Stimulated activated CD8-positive, alpha-beta memory T cell treated with anti-CD3 and anti-CD28 coated beads, Interleukin-4, amount 100 ng/mL, for 4 hours (primary cell): Measurements from ENCODE around the gene EPHA5.
"Not testable (repeated sequence)": the region's sequence is repeated elsewhere in the genome, so short reads cannot be mapped to it uniquely, and the experiment has no call there.

Experiments used
- DNase-seq, 2 donors: peaks; one replicate each; pipeline ENCODE4 v3.0.0-alpha.2; 2020; ENCODE audit warnings: low read depth in 2 of 2, low spot score in 1 of 2

EPHA5 gene

GRCh38 chr4:65383589-65384305 is 286.5 kb downstream of the EPHA5 start:
- DNase-seq: no peak

GRCh38 chr4:65381648-65382047 is 288.6 kb downstream of the EPHA5 start:
- DNase-seq: no peak

- no peak for DNase-seq
These were observed 299.6 kb downstream of the EPHA5 start for GRCh38 chr4:65370709-65371108.

- no peak for DNase-seq
These were observed 303.0 kb downstream of the EPHA5 start for GRCh38 chr4:65367306-65367705.

- no peak for DNase-seq
These were observed 311.4 kb downstream of the EPHA5 start for GRCh38 chr4:65358914-65359313.

GRCh38 chr4:65353098-65353497 is 317.2 kb downstream of the EPHA5 start:
- DNase-seq: no peak

GRCh38 chr4:65344278-65344825 is 325.9 kb downstream of the EPHA5 start:
- DNase-seq: no peak

- no peak for DNase-seq
These were observed 326.9 kb downstream of the EPHA5 start for GRCh38 chr4:65343342-65343741.

GRCh38 chr4:65341557-65341956 is 328.7 kb downstream of the EPHA5 start:
- no peak for DNase-seq

GRCh38 chr4:65340382-65341109 is 329.7 kb downstream of the EPHA5 start:
- no peak for DNase-seq

- DNase-seq: no peak
These were observed 332.9 kb downstream of the EPHA5 start for GRCh38 chr4:65337371-65337770.

GRCh38 chr4:65336465-65336864 is 333.8 kb downstream of the EPHA5 start:
- DNase-seq: no peak

GRCh38 chr4:65316534-65316933 is 353.8 kb downstream of the EPHA5 start:
- no peak for DNase-seq

GRCh38 chr4:65311120-65311519 is 359.2 kb downstream of the EPHA5 start:
- DNase-seq: no peak

GRCh38 chr4:65310586-65310985 is 359.7 kb downstream of the EPHA5 start:
- DNase-seq: no peak

- DNase-seq: not testable (repeated sequence)
These were observed 361.7 kb downstream of the EPHA5 start for GRCh38 chr4:65308626-65309025.

- no peak for DNase-seq
These were observed 368.1 kb downstream of the EPHA5 start for GRCh38 chr4:65302145-65302544.

GRCh38 chr4:65296246-65296645 is 374.0 kb downstream of the EPHA5 start:
- no peak for DNase-seq

- DNase-seq: no peak
These were observed 383.2 kb downstream of the EPHA5 start for GRCh38 chr4:65287071-65287470.
